B cell (primary cell): ENCODE data around the gene TRAPPC5. TPM values are rescaled to one million over a fixed set of nuclear protein-coding genes. Genes with fewer than 3 reads are reported as not detected.

Experiments used
- ATAC-seq: fragments of 200-7000 bp; cut with Tn5 transposase; one replicate; pipeline ENCODE4 v1.10.0; 2021; ENCODE audit warnings: low read depth, mild to moderate bottlenecking, moderate number of reproducible peaks, moderate library complexity
- CTCF ChIA-PET: fragments of 350-600 bp; sonication (Branson Sonifier 250); formaldehyde crosslinking; loops from one replicate; lab custom pipeline; 2021; ENCODE audit warnings: antibody characterized with exemption, inconsistent platforms; lab: Charles Lee
- POLR2A ChIA-PET: fragments of 350-600 bp; sonication (Branson Sonifier 250); formaldehyde crosslinking; loops from one replicate; lab custom pipeline; 2021; ENCODE audit warnings: antibody characterized with exemption; lab: Charles Lee
- DNase-seq: peaks from one replicate; pipeline ENCODE4 v3.0.0; 2013
- H2AFZ ChIP-seq: 2 replicates; pipeline ENCODE4 v1.6.1; 2012; ENCODE audit warnings: mild to moderate bottlenecking, low read depth, low read length; ENCODE audit not compliant: insufficient read depth, poor library complexity, severe bottlenecking
- H3K27ac ChIP-seq, 2 donors: 1 replicate in 1 of 2; 2 replicates in 1 of 2; pipeline ENCODE4 v1.5.1; 2012 to 2013; ENCODE audit warnings: low read length in 2 of 2, mild to moderate bottlenecking in 2 of 2, moderate library complexity in 1 of 2
- H3K27me3 ChIP-seq, 4 experiments: fragments of 200-600 bp in 1 of 4; sonication (generic) in 1 of 4; replicated peaks in 1 of 4; 1 replicate in 2 of 4; 2 replicates in 2 of 4; pipeline versions ENCODE4 v1.6.1 to v1.7.0; 2013 to 2016; ENCODE audit warnings: low read length in 3 of 4, mild to moderate bottlenecking in 2 of 4, mixed read lengths in 1 of 4, moderate library complexity in 1 of 4; ENCODE audit not compliant: insufficient read depth in 4 of 4, control insufficient read depth in 3 of 4; ENCODE audit errors: control extremely low read depth in 1 of 4
- H3K36me3 ChIP-seq, 2 experiments: replicated peaks in 1 of 2; 1 replicate in 1 of 2; 2 replicates in 1 of 2; pipeline versions ENCODE4 v1.6.1 to v1.7.1; 2013; ENCODE audit warnings: low read length in 1 of 2; ENCODE audit not compliant: insufficient read depth in 2 of 2, control insufficient read depth in 1 of 2; ENCODE audit errors: control extremely low read depth in 1 of 2, extremely low read depth in 1 of 2
- H3K4me1 ChIP-seq, 2 donors: fragments of 200-600 bp in 1 of 2; sonication (generic) in 1 of 2; 1 replicate in 1 of 2; 2 replicates in 1 of 2; pipeline versions ENCODE4 v1.5.1 to v1.6.1; 2013 to 2017; ENCODE audit warnings: low read length in 2 of 2; ENCODE audit not compliant: control insufficient read depth in 2 of 2, insufficient read depth in 2 of 2
- H3K4me2 ChIP-seq: replicated peaks from 2 replicates; pipeline ENCODE3; 2012; ENCODE audit warnings: mild to moderate bottlenecking, low read depth, low read length; ENCODE audit not compliant: poor library complexity, severe bottlenecking
- H3K4me3 ChIP-seq, 5 experiments: fragments of 200-600 bp in 1 of 5; sonication (generic) in 1 of 5; 1 replicate in 3 of 5; 2 replicates in 2 of 5; pipeline versions ENCODE4 v1.5.1 to v1.7.0; 2011 to 2016; ENCODE audit warnings: low read length in 4 of 5, mild to moderate bottlenecking in 4 of 5, low read depth in 2 of 5, control low read depth in 1 of 5, moderate library complexity in 1 of 5; ENCODE audit not compliant: insufficient read depth in 1 of 5; ENCODE audit errors: control extremely low read depth in 1 of 5, extremely low read depth in 1 of 5
- H3K79me2 ChIP-seq: fragments of 200-600 bp; sonication (generic); one replicate; pipeline ENCODE4 v1.6.0; 2016; ENCODE audit warnings: low read length; ENCODE audit not compliant: control insufficient read depth, insufficient read depth
- H3K9ac ChIP-seq: fragments of 200-600 bp; sonication (generic); 2 replicates; pipeline ENCODE4 v1.6.1; 2017; ENCODE audit warnings: mild to moderate bottlenecking, low read length, moderate library complexity
- H3K9me3 ChIP-seq, 3 donors: one replicate each; pipeline versions ENCODE4 v1.6.1 to v1.7.1; 2013; ENCODE audit warnings: low read length in 2 of 3; ENCODE audit not compliant: control insufficient read depth in 2 of 3, insufficient read depth in 1 of 3; ENCODE audit errors: control extremely low read depth in 1 of 3
- H4K20me1 ChIP-seq: 2 replicates; pipeline ENCODE4 v1.6.0; 2012; ENCODE audit warnings: mild to moderate bottlenecking, low read length; ENCODE audit not compliant: insufficient read depth, control insufficient read depth, poor library complexity, severe bottlenecking
- H3K27ac Mint-ChIP-seq: one replicate; pipeline ENCODE4 v1.8.0; 2021; ENCODE audit warnings: mixed read lengths
- H3K27me3 Mint-ChIP-seq: one replicate; pipeline ENCODE4 v1.8.0; 2021; ENCODE audit warnings: mixed read lengths
- H3K4me1 Mint-ChIP-seq: one replicate; pipeline ENCODE4 v1.8.0; 2021; ENCODE audit warnings: mixed read lengths
- H3K4me3 Mint-ChIP-seq: one replicate; pipeline ENCODE4 v1.8.0; 2021; ENCODE audit warnings: mixed read lengths
- H3K9me3 Mint-ChIP-seq: one replicate; pipeline ENCODE4 v1.8.0; 2022; ENCODE audit warnings: mixed read lengths; ENCODE audit not compliant: insufficient read depth
- CTCF ChIP-seq: fragments of 200-600 bp; IDR thresholded peaks from one replicate; pipeline ENCODE4 v1.8.0; 2022; ENCODE audit warnings: antibody characterized with exemption, mild to moderate bottlenecking
- EZH2 ChIP-seq: IDR thresholded peaks from 2 replicates; pipeline ENCODE4 v1.6.1; 2012; ENCODE audit warnings: borderline replicate concordance, low read depth, mild to moderate bottlenecking, moderate library complexity, low read length; ENCODE audit not compliant: insufficient read depth, poor library complexity, severe bottlenecking
- WGBS: methylation state at CpG from one replicate; pipeline ENCODE4 v1.1.5; 2013; ENCODE audit warnings: missing lambda C conversion rate; ENCODE audit not compliant: insufficient coverage; 5-methylcytosine and 5-hydroxymethylcytosine counted together
- intact Hi-C: fragments of 100-400 bp; cut with micrococcal nuclease; formaldehyde crosslinking; loops from one replicate; pipeline ENCODE4 v1.10.0; 2022
- polyA plus RNA-seq: library from polyadenylated mRNA; depleted of rRNA; stranded (reverse); fragments of >200 nt; gene quantifications from 2 replicates; pipeline ENCODE4 v1.2.3, GENCODE V29; 2012
- total RNA-seq, 2 donors: library from RNA; stranded (reverse); fragments of 120-200 nt in 1 of 2; gene quantifications; 1 replicate in 1 of 2; 2 replicates in 1 of 2; pipeline versions ENCODE4 v1.2.3 to v1.2.4, GENCODE V29; 2013 to 2022

TRAPPC5 gene
- total and polyA plus RNA-seq, 2 donors (not counting 1 experiment from before 2014, with no cell fraction given): 61.5 to 64.9 TPM

GRCh38 chr19:7704280-7705060 is 23.8 kb downstream of the TRAPPC5 start:
- ChIA-PET CTCF (interaction anchor here (1.0 to 3.2 kb wide), 5 partner anchors 8 to 95 kb away, joined by 3 to 24 read pairs (median 5); partner anchors contain the start of gene TRAPPC5), POLR2A (interaction anchor here (1.3 kb wide), 1 partner anchor 10 kb away, joined by 9 read pairs; no protein-coding TSS in a partner anchor)
- H3K4me3 ChIP-seq: no peak overlapping the region
- no peaks in the 10 kb centered on the region for H3K36me3 ChIP-seq
- no peak for TF ChIP-seq EZH2
- no peak for TF ChIP-seq CTCF
- intact Hi-C loops: loop anchor here (1.0 to 10.0 kb wide), 2 partner anchors 14 to 360 kb away; partner anchors contain the start of gene ARHGEF18
- ATAC-seq (no peak), DNase-seq (no peak)
- Mint-ChIP-seq H3K9me3 (no peaks in the 10 kb centered on the region), H3K27me3 (no peaks in the 10 kb centered on the region), H3K4me3 (peak overlapping the region; percentile 87), H3K4me1 (peaks cover 81% of the 10 kb centered on the region), H3K27ac (peak overlapping the region; percentile 100)
- peaks cover 0 to 6% (median 0%) of the 10 kb centered on the region in 3 donors for H3K9me3 ChIP-seq
- peaks cover 76% of the 10 kb centered on the region for H3K79me2 ChIP-seq
- no peak overlapping the region for H2AFZ ChIP-seq
- no peaks in the 10 kb centered on the region for H3K27me3 ChIP-seq
- no peak overlapping the region for H3K9ac ChIP-seq
- peak overlapping the region; percentile 95 to 98 for H3K27ac ChIP-seq
- H3K4me2 ChIP-seq: peak overlapping the region; percentile 71
- 93% methylated on average over 6 of the region's 6 CpGs for WGBS
- no peaks in the 10 kb centered on the region for H4K20me1 ChIP-seq
- peaks cover 86 to 97% of the 10 kb centered on the region in 2 donors for H3K4me1 ChIP-seq
